Neuronal stem cell (in vitro differentiated cells): ENCODE measurements around the gene OR8H2. TPM values are rescaled to one million over a fixed set of nuclear protein-coding genes. Genes with fewer than 3 reads are reported as not detected.

Source experiments
- small RNA-seq: library from polyadenylated mRNA; stranded (forward); fragments of <200 nt; extraction: miRNeasy Mini kit (QIAGEN cat#:217004); gene quantifications from one replicate; pipeline ENCODE3, GENCODE V24; 2013; ENCODE audit not compliant: insufficient read depth

OR8H2 gene

Small RNAs within 50 kb of the gene (small RNA-seq; reads per million reads assigned to genes)
- gene OR8I4P: not detected
